OCI-LY7 (cell line): Measurements from ENCODE around the gene AAGAB. TPM values are rescaled to one million over a fixed set of nuclear protein-coding genes. Genes with fewer than 3 reads are reported as not detected.

Experiments
- BruUV-seq: library from RNA; stranded (reverse); fragments of 400-500 nt; replicated peaks from 2 replicates; lab custom pipeline; 2021; lab: Mats Ljungman, UMichigan
- CTCF ChIA-PET: fragments of 300-600 bp; sonication (Branson Sonifier 250); formaldehyde crosslinking; loops from one replicate; lab custom pipeline; 2022; ENCODE audit warnings: antibody characterized with exemption; ENCODE audit not compliant: unreplicated experiment; lab: Charles Lee
- POLR2A ChIA-PET: fragments of 300-600 bp; sonication (Branson Sonifier 250); formaldehyde crosslinking; loops from one replicate; lab custom pipeline; 2022; ENCODE audit warnings: antibody characterized with exemption; lab: Charles Lee
- DNase-seq: peaks from one replicate; pipeline ENCODE4 v3.0.0-alpha.2; 2015; ENCODE audit warnings: low spot score
- H2AFZ ChIP-seq: fragments of 200-600 bp; sonication (generic), shearing (Covaris generic); 2 replicates; pipeline ENCODE4 v1.6.1; 2014; ENCODE audit warnings: mild to moderate bottlenecking, antibody characterized with exemption, low read length, moderate library complexity
- H3K27ac ChIP-seq: fragments of 200-600 bp; sonication (generic); 2 replicates; pipeline ENCODE4 v1.5.1; 2014; ENCODE audit warnings: mixed run types, low read depth, mild to moderate bottlenecking, moderate library complexity, low read length, inconsistent platforms; ENCODE audit not compliant: poor library complexity, severe bottlenecking
- H3K36me3 ChIP-seq: fragments of 200-600 bp; sonication (generic); 2 replicates; pipeline ENCODE4 v1.6.1; 2014; ENCODE audit warnings: mild to moderate bottlenecking, antibody characterized with exemption, low read length, moderate library complexity, mixed read lengths; ENCODE audit not compliant: insufficient read depth
- H3K4me1 ChIP-seq: fragments of 200-600 bp; sonication (generic); 2 replicates; pipeline ENCODE4 v1.5.1; 2014; ENCODE audit warnings: mild to moderate bottlenecking, low read length; ENCODE audit not compliant: insufficient read depth, poor library complexity, severe bottlenecking
- H3K4me2 ChIP-seq: fragments of 200-600 bp; sonication (generic); 2 replicates; pipeline ENCODE4 v1.6.1; 2014; ENCODE audit warnings: mild to moderate bottlenecking, low read length
- H3K4me3 ChIP-seq: fragments of 200-600 bp; sonication (generic); 2 replicates; pipeline ENCODE4 v1.5.1; 2014; ENCODE audit warnings: mild to moderate bottlenecking, low read depth, low read length; ENCODE audit not compliant: poor library complexity, severe bottlenecking
- H3K79me2 ChIP-seq: fragments of 200-600 bp; sonication (generic); 2 replicates; pipeline ENCODE4 v1.6.1; 2016; ENCODE audit warnings: low read depth, mild to moderate bottlenecking, low read length, moderate library complexity, mixed read lengths; ENCODE audit not compliant: insufficient read depth
- H3K9me2 ChIP-seq: fragments of 200-600 bp; sonication (generic); 2 replicates; pipeline ENCODE4 v1.6.1; 2016; ENCODE audit warnings: mild to moderate bottlenecking, low read length, mixed read lengths; ENCODE audit not compliant: insufficient read depth
- H3K9me3 ChIP-seq: fragments of 200-600 bp; sonication (generic); 2 replicates; pipeline ENCODE4 v1.6.1; 2014; ENCODE audit warnings: mild to moderate bottlenecking, mixed run types, low read length, mixed read lengths
- H4K20me1 ChIP-seq: fragments of 200-600 bp; sonication (generic); 2 replicates; pipeline ENCODE4 v1.6.1; 2014; ENCODE audit warnings: mild to moderate bottlenecking, antibody characterized with exemption, low read length, moderate library complexity, mixed read lengths; ENCODE audit not compliant: insufficient read depth
- EZH2phosphoT487 ChIP-seq: fragments of 200-600 bp; sonication (generic); IDR thresholded peaks from 2 replicates; pipeline ENCODE4 v1.6.1; 2018; ENCODE audit warnings: low read depth, borderline replicate concordance, mild to moderate bottlenecking, mixed run types, antibody characterized with exemption, low read length, moderate library complexity, mixed read lengths
- intact Hi-C: fragments of 100-400 bp; cut with micrococcal nuclease; formaldehyde crosslinking; loops from one replicate; pipeline ENCODE4 v1.10.0; 2022; ENCODE audit not compliant: unreplicated experiment
- total RNA-seq, 2 experiments: library from RNA; depleted of rRNA in 1 of 2; stranded (reverse); fragments of >200 nt in 1 of 2; shearing (Covaris generic) in 1 of 2; gene quantifications; 2 replicates each; pipeline ENCODE4 v1.2.3, GENCODE V29; 2014 to 2022
- TF ChIP-seq, protein P1 (sequence below): fragments of 200-600 bp; sonication (generic); conservative IDR thresholded peaks from 2 replicates; pipeline ENCODE4 v1.5.1; 2014; ENCODE audit warnings: mild to moderate bottlenecking, antibody characterized with exemption, low read length, moderate library complexity, mixed read lengths

Gene AAGAB
- total RNA-seq, 2 experiments from 2014 or later = 31.0 to 39.9 TPM

GRCh38 chr15:67267951-67268941 is 13.8 kb upstream of the AAGAB start:
- Histone ChIP-seq H3K36me3 (no peaks in the 10 kb centered on the region), H3K79me2 (no peaks in the 10 kb centered on the region), H3K9me2 (peaks cover 3% of the 10 kb centered on the region; the same call in 1 of the 2 replicates), H3K4me1 (no peaks in the 10 kb centered on the region), H3K27ac (no peak overlapping the region), H3K4me3 (no peak overlapping the region), H3K4me2 (no peak overlapping the region), H3K9me3 (0 out of 2 replicates have a peak, but pooled peaks cover 7% of the 10 kb centered on the region), H4K20me1 (no peaks in the 10 kb centered on the region), H2AFZ (no peak overlapping the region)
- ChIA-PET CTCF (no interaction called here), POLR2A (no interaction called here)
- intact Hi-C loops = no loop called here
- no peak for DNase-seq
- TF ChIP-seq, protein P1, sequence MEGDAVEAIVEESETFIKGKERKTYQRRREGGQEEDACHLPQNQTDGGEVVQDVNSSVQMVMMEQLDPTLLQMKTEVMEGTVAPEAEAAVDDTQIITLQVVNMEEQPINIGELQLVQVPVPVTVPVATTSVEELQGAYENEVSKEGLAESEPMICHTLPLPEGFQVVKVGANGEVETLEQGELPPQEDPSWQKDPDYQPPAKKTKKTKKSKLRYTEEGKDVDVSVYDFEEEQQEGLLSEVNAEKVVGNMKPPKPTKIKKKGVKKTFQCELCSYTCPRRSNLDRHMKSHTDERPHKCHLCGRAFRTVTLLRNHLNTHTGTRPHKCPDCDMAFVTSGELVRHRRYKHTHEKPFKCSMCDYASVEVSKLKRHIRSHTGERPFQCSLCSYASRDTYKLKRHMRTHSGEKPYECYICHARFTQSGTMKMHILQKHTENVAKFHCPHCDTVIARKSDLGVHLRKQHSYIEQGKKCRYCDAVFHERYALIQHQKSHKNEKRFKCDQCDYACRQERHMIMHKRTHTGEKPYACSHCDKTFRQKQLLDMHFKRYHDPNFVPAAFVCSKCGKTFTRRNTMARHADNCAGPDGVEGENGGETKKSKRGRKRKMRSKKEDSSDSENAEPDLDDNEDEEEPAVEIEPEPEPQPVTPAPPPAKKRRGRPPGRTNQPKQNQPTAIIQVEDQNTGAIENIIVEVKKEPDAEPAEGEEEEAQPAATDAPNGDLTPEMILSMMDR = no peak
- TF ChIP-seq EZH2phosphoT487 = no peak
- BruUV-seq = no TSS peak

GRCh38 chr15:67267440-67267839 is 13.0 kb upstream of the AAGAB start:
- Histone ChIP-seq H3K4me2 (no peak overlapping the region), H3K79me2 (no peaks in the 10 kb centered on the region), H3K27ac (no peak overlapping the region), H4K20me1 (no peaks in the 10 kb centered on the region), H3K4me3 (no peak overlapping the region), H3K4me1 (no peaks in the 10 kb centered on the region), H2AFZ (no peak overlapping the region), H3K9me3 (0 out of 2 replicates have a peak, but pooled peaks cover 5% of the 10 kb centered on the region), H3K36me3 (no peaks in the 10 kb centered on the region), H3K9me2 (peaks cover 3% of the 10 kb centered on the region; the same call in 1 of the 2 replicates)
- ChIA-PET CTCF (no interaction called here), POLR2A (no interaction called here)
- TF ChIP-seq, protein P1 = no peak
- no peak for TF ChIP-seq EZH2phosphoT487
- BruUV-seq = no TSS peak
- DNase-seq = no peak
- intact Hi-C loops = no loop called here

GRCh38 chr15:67266870-67267269 is 12.4 kb upstream of the AAGAB start:
- no peaks in the 10 kb centered on the region for H3K79me2 ChIP-seq
- H4K20me1 ChIP-seq = no peaks in the 10 kb centered on the region
- no TSS peak for BruUV-seq
- H3K4me2 ChIP-seq = no peak overlapping the region
- peaks cover 3% of the 10 kb centered on the region; the same call in 1 of the 2 replicates for H3K9me2 ChIP-seq
- H2AFZ ChIP-seq = no peak overlapping the region
- TF ChIP-seq EZH2phosphoT487 = no peak
- TF ChIP-seq, protein P1 = no peak
- CTCF ChIA-PET = no interaction called here
- intact Hi-C loops = no loop called here
- H3K4me3 ChIP-seq = no peak overlapping the region
- POLR2A ChIA-PET = no interaction called here
- H3K36me3 ChIP-seq = no peaks in the 10 kb centered on the region
- H3K27ac ChIP-seq = no peak overlapping the region
- no peaks in the 10 kb centered on the region for H3K4me1 ChIP-seq
- no peak for DNase-seq
- no peaks in the 10 kb centered on the region for H3K9me3 ChIP-seq
